ENCODE results near the gene ERGIC1. TPM values are rescaled to one million over a fixed set of nuclear protein-coding genes. Genes with fewer than 3 reads are reported as not detected.
"Not testable (repeated sequence)": the region's sequence is repeated elsewhere in the genome, so short reads cannot be mapped to it uniquely, and the experiment has no call there.

The ERGIC1 gene
- total and polyA plus RNA-seq, 9 donors = 58.8 to 102 (median 97.5) TPM

GRCh38 chr5:172800088-172800551, 33.9 kb upstream of the ERGIC1 start:
- DNase-seq = peak; percentile 62
- 88% methylated on average over 15 of the region's 16 CpGs for WGBS (ENCODE audit: insufficient coverage)
- Histone ChIP-seq H3K27me3 (ENCODE audit: control insufficient read depth, insufficient read depth, low read length) (no peaks in the 10 kb centered on the region), H3K4me1 (ENCODE audit: control insufficient read depth, insufficient read depth, low read length) (peaks cover 13% of the 10 kb centered on the region), H3K4me3 (ENCODE audit: low read length) (no peak overlapping the region), H3K27ac (ENCODE audit: low read length) (peak overlapping the region; percentile 55), H3K9me3 (replicated peaks; ENCODE audit: control insufficient read depth, low read depth, low read length) (no peaks in the 10 kb centered on the region), H3K36me3 (ENCODE audit: control insufficient read depth, insufficient read depth, low read length) (no peaks in the 10 kb centered on the region)

DNA sequence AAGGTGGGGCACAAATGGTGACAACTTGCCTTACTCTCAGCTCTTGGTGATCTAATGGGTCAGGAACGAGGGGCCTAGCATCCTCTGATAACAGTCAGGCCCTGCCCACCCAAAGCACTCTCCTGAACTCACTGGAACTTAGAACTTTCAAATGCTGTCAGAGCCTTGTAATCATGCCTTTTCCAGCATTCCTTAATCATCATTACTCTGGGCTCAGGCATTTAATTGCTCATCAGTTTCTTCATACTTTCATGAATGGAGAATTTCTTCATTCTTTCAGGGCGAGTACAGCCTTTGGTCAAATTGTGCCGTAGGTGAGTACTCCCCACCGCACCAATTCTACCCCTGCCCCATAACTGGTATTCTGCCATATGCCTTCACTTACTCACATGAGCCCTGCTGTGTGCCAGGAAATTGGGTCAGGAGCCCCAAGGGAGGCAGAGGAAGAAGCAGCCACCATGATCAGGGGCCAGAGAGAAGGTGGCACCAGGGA, 32.8 kb upstream of the ERGIC1 start:
- Histone ChIP-seq H3K36me3 (ENCODE audit: control insufficient read depth, insufficient read depth, low read length) (no peaks in the 10 kb centered on the region), H3K27ac (ENCODE audit: low read length) (no peak overlapping the region), H3K4me3 (ENCODE audit: low read length) (no peak overlapping the region), H3K27me3 (ENCODE audit: control insufficient read depth, insufficient read depth, low read length) (no peaks in the 10 kb centered on the region), H3K9me3 (replicated peaks; ENCODE audit: control insufficient read depth, low read depth, low read length) (no peaks in the 10 kb centered on the region), H3K4me1 (ENCODE audit: control insufficient read depth, insufficient read depth, low read length) (peaks cover 4% of the 10 kb centered on the region)
- 43% methylated on average over 1 of the region's 4 CpGs for WGBS (ENCODE audit: insufficient coverage)
- DNase-seq = no peak

- DNase-seq = no peak
- no CpG with 5 or more reads among the region's 2 CpGs for WGBS (ENCODE audit: insufficient coverage)
- H3K4me3 ChIP-seq (ENCODE audit: low read length) = no peak overlapping the region
- no peaks in the 10 kb centered on the region for H3K27me3 ChIP-seq (ENCODE audit: control insufficient read depth, insufficient read depth, low read length)
- H3K4me1 ChIP-seq (ENCODE audit: control insufficient read depth, insufficient read depth, low read length) = peaks cover 8% of the 10 kb centered on the region
- no peaks in the 10 kb centered on the region for H3K9me3 ChIP-seq (replicated peaks; ENCODE audit: control insufficient read depth, low read depth, low read length)
- H3K36me3 ChIP-seq (ENCODE audit: control insufficient read depth, insufficient read depth, low read length) = no peaks in the 10 kb centered on the region
- H3K27ac ChIP-seq (ENCODE audit: low read length) = no peak overlapping the region
Measured at GRCh38 chr5:172802112-172802511, 31.9 kb upstream of the ERGIC1 start.

GRCh38 chr5:172802567-172803176, 31.4 kb upstream of the ERGIC1 start:
- Histone ChIP-seq H3K36me3 (ENCODE audit: control insufficient read depth, insufficient read depth, low read length) (no peaks in the 10 kb centered on the region), H3K9me3 (replicated peaks; ENCODE audit: control insufficient read depth, low read depth, low read length) (no peaks in the 10 kb centered on the region), H3K27me3 (ENCODE audit: control insufficient read depth, insufficient read depth, low read length) (no peaks in the 10 kb centered on the region), H3K27ac (ENCODE audit: low read length) (no peak overlapping the region), H3K4me3 (ENCODE audit: low read length) (no peak overlapping the region), H3K4me1 (ENCODE audit: control insufficient read depth, insufficient read depth, low read length) (peaks cover 11% of the 10 kb centered on the region)
- no peak for DNase-seq
- WGBS (ENCODE audit: insufficient coverage) = 80% methylated on average over 1 of the region's 4 CpGs

GRCh38 chr5:172805018-172805683, 28.9 kb upstream of the ERGIC1 start:
- Histone ChIP-seq H3K27ac (ENCODE audit: low read length) (no peak overlapping the region), H3K4me1 (ENCODE audit: control insufficient read depth, insufficient read depth, low read length) (peaks cover 8% of the 10 kb centered on the region), H3K9me3 (replicated peaks; ENCODE audit: control insufficient read depth, low read depth, low read length) (peaks cover 4% of the 10 kb centered on the region), H3K27me3 (ENCODE audit: control insufficient read depth, insufficient read depth, low read length) (no peaks in the 10 kb centered on the region), H3K36me3 (ENCODE audit: control insufficient read depth, insufficient read depth, low read length) (no peaks in the 10 kb centered on the region), H3K4me3 (ENCODE audit: low read length) (no peak overlapping the region)
- WGBS (ENCODE audit: insufficient coverage) = 66% methylated on average over 2 of the region's 3 CpGs
- no peak for DNase-seq

DNA sequence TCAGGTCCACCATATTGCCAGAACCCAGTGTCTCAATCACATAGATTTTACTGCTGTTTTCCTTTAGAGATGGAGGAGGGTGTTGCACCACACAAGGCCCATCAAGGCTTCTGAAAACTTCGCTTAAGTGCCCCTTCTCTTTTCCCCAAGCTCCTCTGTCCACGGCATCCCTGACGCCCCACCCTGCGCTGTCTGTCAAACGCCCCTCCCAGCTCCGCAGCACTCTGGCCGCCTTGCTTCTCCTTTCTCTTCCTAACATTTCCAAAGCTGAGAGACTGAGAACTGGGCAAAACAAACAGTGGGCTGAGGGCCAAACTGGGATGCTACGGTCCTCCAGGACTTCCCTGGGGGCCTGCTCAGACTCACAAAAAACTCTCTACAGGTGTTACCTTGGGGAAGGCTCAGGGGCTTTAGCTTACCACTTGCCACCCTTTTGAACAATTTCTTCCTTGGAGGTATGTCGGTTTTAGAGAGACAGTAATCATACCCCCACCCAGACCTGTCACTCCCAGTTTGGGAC, 28.3 kb upstream of the ERGIC1 start:
- 89% methylated on average over 6 of the region's 9 CpGs for WGBS (ENCODE audit: insufficient coverage)
- Histone ChIP-seq H3K4me3 (ENCODE audit: low read length) (no peak overlapping the region), H3K4me1 (ENCODE audit: control insufficient read depth, insufficient read depth, low read length) (peaks cover 8% of the 10 kb centered on the region), H3K27me3 (ENCODE audit: control insufficient read depth, insufficient read depth, low read length) (no peaks in the 10 kb centered on the region), H3K36me3 (ENCODE audit: control insufficient read depth, insufficient read depth, low read length) (no peaks in the 10 kb centered on the region), H3K27ac (ENCODE audit: low read length) (no peak overlapping the region), H3K9me3 (replicated peaks; ENCODE audit: control insufficient read depth, low read depth, low read length) (peaks cover 7% of the 10 kb centered on the region)
- DNase-seq = no peak

DNA sequence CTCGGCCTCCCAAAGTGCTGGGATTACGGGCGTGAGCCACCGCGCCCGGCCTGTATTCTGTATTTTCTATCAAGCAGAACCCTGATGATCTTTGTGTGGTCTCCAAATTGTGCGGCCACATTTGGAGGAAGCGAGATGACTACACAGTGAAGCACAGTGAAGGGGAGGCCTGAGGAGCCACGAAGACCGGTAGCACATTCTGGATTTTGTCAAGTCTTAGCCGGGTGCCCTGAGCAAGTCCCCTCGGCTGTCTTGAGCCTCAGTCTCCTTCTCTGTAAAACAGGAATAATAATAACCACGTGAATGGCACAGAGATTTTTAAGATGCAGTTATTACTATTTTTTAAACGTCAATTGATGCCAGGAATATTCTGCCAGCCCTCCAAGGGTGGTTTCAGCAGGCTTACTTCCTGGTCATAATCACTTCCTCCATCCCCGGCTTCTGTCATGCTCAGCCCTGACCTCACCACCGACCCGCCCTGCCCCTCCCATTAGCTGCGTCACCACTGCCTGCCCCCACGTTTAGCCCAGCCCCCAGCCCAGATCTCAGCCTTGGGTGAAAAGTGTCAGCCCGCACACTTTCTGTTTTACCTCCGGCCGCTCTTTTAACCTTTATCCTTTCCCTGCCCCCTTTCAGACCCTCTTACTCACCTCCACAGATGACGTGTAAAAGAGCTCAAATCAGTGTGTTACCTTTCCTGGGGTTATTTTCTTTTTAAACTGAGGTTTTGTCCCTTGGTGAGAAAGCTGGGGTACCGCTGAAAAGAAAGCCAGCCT, 27.0 kb upstream of the ERGIC1 start:
- no peaks in the 10 kb centered on the region for H3K36me3 ChIP-seq (ENCODE audit: control insufficient read depth, insufficient read depth, low read length)
- H3K27ac ChIP-seq (ENCODE audit: low read length) = peak overlapping the region; percentile 51
- H3K9me3 ChIP-seq (replicated peaks; ENCODE audit: control insufficient read depth, low read depth, low read length) = peaks cover 7% of the 10 kb centered on the region
- DNase-seq = peak; percentile 86
- peaks cover 8% of the 10 kb centered on the region for H3K4me1 ChIP-seq (ENCODE audit: control insufficient read depth, insufficient read depth, low read length)
- no peaks in the 10 kb centered on the region for H3K27me3 ChIP-seq (ENCODE audit: control insufficient read depth, insufficient read depth, low read length)
- WGBS (ENCODE audit: insufficient coverage) = 60% methylated on average over 14 of the region's 24 CpGs
- H3K4me3 ChIP-seq (ENCODE audit: low read length) = no peak overlapping the region

DNA sequence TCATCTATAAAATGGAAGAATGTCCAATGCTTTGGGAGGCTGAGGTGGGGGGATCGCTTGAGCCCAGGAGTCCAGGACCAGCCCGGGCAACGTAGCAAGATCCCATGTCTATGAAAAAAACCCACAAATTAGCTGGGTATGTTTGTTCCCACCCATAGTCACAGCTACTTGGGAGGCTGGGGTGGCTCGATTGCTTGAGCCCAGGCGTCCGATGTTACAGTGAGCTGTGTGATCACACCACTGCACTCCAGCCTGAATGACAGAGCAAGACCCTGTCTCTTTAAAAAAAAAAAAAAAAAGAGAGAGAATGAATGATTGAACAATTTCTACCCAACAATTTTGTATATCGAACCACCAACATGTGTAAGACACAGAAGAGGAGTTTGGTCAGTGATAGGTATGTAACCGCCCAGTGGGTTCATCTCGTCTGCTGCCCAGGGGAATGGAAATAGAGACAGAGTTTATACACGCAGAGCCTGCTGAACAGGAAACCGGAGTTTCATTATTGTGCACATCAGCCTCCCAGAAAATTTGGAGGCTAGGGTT, 26.2 kb upstream of the ERGIC1 start:
- WGBS (ENCODE audit: insufficient coverage) = 80% methylated on average over 3 of the region's 11 CpGs
- Histone ChIP-seq H3K36me3 (ENCODE audit: control insufficient read depth, insufficient read depth, low read length) (no peaks in the 10 kb centered on the region), H3K27me3 (ENCODE audit: control insufficient read depth, insufficient read depth, low read length) (no peaks in the 10 kb centered on the region), H3K9me3 (replicated peaks; ENCODE audit: control insufficient read depth, low read depth, low read length) (peaks cover 7% of the 10 kb centered on the region), H3K4me3 (ENCODE audit: low read length) (no peak overlapping the region), H3K4me1 (ENCODE audit: control insufficient read depth, insufficient read depth, low read length) (peaks cover 8% of the 10 kb centered on the region), H3K27ac (ENCODE audit: low read length) (peak overlapping the region; percentile 51)
- DNase-seq = no peak

GRCh38 chr5:172809774-172810173, 24.3 kb upstream of the ERGIC1 start:
- no peaks in the 10 kb centered on the region for H3K36me3 ChIP-seq (ENCODE audit: control insufficient read depth, insufficient read depth, low read length)
- no peak overlapping the region for H3K27ac ChIP-seq (ENCODE audit: low read length)
- DNase-seq = no peak
- no peak overlapping the region for H3K4me3 ChIP-seq (ENCODE audit: low read length)
- H3K9me3 ChIP-seq (replicated peaks; ENCODE audit: control insufficient read depth, low read depth, low read length) = peaks cover 7% of the 10 kb centered on the region
- peaks cover 8% of the 10 kb centered on the region for H3K4me1 ChIP-seq (ENCODE audit: control insufficient read depth, insufficient read depth, low read length)
- H3K27me3 ChIP-seq (ENCODE audit: control insufficient read depth, insufficient read depth, low read length) = no peaks in the 10 kb centered on the region
- WGBS (ENCODE audit: insufficient coverage) = no CpG with 5 or more reads among the region's 2 CpGs

DNA sequence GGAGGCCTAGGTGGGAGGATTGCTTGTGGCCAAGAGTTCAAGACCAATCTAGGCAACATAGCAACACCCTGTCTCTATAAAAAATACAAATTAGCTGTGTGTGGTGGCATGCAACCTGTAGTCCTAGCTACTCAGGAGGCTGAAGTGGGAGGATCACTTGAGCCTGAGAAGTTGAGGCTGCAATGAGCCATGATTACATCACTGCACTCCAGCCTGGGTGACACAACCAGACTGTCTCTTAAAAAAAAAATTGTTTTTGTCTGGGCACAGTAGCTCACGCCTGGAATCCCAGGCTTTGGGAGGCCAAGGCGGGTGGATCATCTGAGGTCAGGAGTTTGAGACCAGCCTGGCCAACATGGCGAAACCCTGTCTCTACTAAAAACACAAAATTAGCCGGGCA, 23.1 kb upstream of the ERGIC1 start:
- not testable (repeated sequence) for H3K27ac ChIP-seq (ENCODE audit: low read length); H3K36me3 ChIP-seq (ENCODE audit: control insufficient read depth, insufficient read depth, low read length); H3K27me3 ChIP-seq (ENCODE audit: control insufficient read depth, insufficient read depth, low read length); DNase-seq; H3K4me3 ChIP-seq (ENCODE audit: low read length); H3K4me1 ChIP-seq (ENCODE audit: control insufficient read depth, insufficient read depth, low read length); H3K9me3 ChIP-seq (replicated peaks; ENCODE audit: control insufficient read depth, low read depth, low read length)
- 94% methylated on average over 2 of the region's 4 CpGs for WGBS (ENCODE audit: insufficient coverage)

Data from muscle of leg (tissue), 11 donors.